Occipital lobe (tissue), 2 donors: ENCODE measurements around the gene PDZD7. TPM values are rescaled to one million over a fixed set of nuclear protein-coding genes. Genes with fewer than 3 reads are reported as not detected.
A peak's percentile ranks its signal among the peaks of the same experiment; 100 is the strongest.

Source experiments
- DNase-seq: peaks from one replicate; lab custom pipeline; 2025; lab: John Stamatoyannopoulos, UW
- total RNA-seq: library from RNA; depleted of rRNA; stranded (reverse); fragments of >200 nt; gene quantifications from one replicate; pipeline ENCODE4 v1.2.3, GENCODE V29; 2014

PDZD7 gene
- total RNA-seq, 1 donor from 2014 or later, result 4.5 TPM

DNA sequence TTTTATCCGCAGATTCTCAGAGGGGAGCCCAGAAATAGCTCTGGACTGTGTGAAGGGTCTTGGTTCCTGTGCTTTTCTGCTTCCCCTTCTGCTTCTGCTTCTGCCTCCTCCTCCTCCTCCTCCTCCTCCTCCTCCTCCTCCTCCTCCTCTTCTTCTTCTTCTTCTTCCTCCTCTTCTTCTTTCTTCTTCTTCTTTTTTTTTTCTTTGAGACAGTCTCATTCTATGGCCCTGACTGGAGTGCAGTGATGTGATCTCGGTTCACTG is 11.6 kb downstream of the PDZD7 start:
- DNase-seq, result no peak

DNA sequence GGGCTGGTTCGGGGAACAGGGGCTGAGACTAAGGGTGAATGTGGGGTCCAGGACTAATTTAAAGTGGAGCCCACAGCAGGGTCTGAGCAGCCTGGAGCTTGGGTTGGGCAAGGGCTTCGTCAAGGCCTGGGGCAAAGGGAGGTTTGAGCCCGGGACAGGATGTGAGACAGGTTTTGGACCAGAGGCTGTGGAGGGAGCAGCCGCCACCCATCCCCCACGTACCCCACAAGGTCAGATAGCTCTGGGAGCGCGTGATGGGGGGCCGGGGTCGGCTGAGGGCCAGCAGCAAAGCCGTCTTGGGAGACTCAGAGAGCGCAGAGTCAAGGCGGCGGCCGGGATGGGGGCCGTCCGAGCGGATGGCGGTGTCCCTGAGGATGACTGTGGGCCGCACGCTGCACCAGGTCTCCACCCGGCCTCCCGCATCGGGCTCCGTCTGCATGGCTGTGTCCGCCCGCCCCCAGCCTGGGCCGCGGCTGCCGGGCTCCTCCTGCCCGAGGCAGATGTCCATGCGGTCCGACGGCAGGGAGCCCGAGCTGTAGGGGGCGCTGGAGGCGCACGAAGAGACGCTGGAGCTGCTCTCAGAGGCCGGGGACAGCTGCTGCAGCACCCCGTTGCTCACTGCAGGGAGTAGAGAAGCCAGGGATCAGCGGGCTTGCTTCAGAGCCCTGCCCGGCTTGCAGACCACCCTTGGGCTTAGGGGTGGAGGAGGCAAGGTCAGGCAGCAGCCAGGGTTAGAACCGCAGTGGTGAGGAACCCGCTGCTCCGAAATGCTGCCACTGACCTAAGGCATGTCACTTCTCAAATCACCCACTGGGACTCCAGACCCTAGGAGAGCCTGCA is 12.1 kb downstream of the PDZD7 start:
- peak; percentile 18 for DNase-seq

DNA sequence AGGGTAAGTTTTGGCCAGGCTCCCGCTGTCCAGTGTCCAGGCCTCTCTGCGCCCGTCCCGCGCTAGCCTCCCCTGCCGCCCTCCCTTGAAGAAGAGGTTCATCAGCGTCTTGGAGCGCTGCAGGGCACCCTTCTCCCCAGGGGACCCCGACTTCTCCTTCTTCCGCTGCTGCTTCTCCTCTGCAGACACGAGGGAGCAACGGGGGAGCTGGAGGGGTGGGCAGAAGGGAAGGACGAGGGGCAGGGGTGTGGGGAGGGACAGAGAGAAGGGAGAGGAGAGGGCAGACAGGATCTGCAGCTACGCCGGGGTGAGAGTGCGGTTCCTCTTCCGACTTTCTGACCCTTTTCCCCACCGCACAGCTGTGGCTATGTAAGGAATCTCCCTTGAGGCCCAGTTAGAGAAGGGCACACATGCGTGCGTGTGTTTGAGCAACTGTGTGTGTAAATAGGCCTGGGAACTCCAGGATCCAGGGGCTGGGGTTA is 12.8 kb downstream of the PDZD7 start:
- no peak for DNase-seq

DNA sequence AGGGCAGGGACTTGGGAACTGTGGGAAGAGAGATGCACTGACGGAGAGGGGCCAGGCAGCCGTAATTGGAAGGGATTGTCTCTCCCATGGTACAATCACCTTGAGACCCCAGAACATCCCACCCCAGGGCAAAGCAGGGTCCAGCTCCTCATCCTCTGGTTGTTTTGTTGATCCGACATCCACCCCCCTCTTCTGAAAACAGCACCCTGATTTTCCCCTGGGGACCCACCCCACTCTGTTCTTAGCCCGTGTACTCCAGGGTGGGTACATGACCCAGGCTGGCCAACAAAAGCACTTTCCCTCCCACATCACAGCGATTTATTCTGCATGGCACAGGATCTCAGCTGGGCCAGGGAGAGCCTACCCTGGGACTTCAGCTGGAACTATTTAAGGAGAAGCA is 14.1 kb downstream of the PDZD7 start:
- DNase-seq, result no peak

DNA sequence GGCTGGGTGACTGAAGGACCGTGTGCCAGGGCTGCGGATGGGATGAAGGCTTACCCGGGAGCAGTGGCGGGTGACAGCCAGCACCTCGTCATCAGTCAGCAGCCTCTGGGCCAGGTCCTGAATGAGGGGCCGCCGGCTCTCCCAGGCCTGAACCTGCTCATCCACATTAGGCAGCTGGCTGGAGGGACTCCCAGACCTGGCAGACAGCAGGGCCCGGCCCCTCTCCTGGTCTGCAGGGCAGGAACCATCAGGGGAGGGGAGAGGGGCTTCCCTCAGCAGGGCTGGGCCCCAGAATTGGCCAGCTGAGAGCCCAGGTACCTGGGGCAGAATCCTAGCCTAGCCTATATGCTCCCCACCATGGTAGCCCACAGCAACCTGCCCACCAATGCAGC is 15.4 kb downstream of the PDZD7 start:
- DNase-seq, result no peak

DNA sequence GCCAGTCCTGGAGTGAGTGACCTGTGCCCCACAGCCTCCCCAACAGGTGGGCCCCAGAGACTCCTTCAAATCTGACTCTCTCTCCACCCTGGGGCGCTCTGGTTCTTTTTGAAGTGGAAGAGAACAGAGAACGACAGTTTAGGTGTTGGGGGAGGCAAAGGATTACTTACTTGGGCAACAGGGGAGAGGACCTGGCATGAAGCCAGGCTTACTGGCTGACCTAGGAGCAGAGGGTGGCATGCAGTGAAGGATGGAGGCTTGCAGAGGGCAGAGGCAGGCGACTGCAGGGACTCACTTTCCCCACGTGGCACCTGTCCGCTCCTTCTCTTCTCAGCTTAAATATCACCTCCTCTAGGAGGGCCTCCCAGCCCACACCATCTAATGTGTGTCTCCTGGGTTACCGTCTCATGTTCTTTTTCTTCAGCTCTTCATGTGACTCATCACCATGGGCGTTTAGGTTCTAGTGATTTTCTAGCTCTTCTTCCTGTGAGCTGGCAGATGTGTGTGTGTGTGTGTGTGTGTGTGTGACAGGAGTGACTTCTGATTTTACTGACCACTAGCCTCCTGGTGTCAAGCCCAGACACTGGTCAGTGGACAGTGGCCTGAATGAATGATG is 15.9 kb downstream of the PDZD7 start:
- DNase-seq, result no peak

DNA sequence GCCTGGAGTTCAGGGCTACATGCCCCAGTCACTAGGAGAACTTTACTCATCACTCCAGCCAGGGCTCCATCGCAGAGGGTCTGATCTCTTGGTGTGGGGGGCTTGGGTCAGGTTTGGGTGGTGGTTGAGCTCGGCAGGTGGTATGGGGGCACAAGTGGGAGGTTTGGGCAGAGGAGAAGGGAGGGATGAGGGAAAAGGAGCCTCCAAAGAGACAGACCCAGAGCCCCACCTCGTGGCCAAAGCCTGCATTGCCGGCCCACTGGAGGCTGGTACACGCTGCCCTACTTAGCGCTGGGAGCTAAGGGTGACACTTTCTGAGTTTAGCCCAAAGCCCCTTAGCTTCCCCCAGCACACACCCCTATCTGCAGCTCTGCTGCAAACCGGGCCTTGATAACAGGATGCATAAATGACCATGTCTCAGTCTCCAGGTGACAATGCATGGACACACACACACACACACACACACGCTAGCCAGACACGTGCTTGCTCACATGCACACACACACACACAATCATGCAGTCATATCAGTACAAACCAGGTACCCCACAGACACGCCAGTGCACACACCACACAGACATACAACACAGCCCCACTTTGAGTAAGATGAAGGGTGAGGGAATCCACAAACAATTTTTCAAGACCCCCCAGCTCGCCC is 16.6 kb downstream of the PDZD7 start:
- peak; percentile 64 for DNase-seq

DNA sequence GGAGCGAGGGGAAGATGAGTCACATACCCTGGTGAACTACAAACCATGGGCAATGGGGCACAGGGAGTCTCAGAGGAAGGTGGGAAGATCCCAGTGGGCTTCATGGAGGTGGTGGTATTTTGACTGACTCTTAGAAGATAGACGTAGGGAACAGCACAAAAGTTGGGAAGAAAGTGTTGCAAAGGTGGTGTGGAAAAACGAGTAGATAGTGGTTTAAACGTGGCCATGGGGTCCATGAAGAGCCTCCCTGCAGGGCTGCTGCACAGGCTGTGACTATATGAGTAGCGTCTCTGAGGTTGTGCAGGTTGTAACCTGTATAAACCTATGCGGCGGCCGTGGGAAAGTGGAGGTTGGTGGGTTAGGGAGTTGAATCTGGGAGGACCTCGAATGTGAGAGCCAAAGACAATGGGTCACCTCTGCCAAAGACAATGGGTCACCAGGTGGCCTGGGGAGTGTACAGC is 17.5 kb downstream of the PDZD7 start:
- DNase-seq, result no peak

DNA sequence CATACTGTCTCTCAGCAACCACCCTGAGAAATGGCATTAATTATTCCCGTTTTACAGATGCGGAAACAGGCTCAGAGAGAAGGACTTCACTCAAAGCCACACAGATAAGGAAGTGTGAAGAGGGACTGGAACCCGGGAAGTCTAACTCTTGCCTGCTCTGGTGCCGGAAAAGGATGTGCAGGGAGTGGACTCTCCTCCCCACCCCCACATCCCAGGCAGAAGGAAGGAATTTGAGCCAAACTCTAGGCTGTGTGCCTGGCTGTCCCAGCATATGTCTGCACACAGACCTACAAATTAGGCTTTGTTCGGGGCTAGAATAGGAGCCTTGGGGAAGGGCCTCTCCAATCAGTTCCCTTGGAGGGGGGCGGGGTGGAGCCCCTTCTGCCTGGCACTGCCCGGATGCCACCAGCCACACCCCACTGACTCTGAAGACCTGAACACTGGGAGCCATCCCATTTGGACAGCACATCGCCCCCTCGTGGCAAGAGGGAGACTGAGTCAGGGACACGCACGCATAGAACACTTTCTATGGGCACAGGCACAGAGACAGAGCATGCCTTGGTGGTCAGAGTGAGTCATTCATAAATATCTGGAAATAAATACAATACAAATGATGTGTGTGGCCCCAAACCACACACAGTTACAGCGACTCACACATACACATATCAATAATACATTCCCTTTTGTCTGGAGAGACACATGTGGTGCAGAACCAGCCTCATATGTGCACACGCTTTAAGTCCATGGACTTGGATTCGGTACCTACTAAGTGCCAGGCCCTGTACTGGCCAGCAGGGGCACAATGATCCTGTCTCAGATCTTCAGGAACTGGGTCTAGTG is 18.2 kb downstream of the PDZD7 start:
- peak; percentile 85 for DNase-seq

DNA sequence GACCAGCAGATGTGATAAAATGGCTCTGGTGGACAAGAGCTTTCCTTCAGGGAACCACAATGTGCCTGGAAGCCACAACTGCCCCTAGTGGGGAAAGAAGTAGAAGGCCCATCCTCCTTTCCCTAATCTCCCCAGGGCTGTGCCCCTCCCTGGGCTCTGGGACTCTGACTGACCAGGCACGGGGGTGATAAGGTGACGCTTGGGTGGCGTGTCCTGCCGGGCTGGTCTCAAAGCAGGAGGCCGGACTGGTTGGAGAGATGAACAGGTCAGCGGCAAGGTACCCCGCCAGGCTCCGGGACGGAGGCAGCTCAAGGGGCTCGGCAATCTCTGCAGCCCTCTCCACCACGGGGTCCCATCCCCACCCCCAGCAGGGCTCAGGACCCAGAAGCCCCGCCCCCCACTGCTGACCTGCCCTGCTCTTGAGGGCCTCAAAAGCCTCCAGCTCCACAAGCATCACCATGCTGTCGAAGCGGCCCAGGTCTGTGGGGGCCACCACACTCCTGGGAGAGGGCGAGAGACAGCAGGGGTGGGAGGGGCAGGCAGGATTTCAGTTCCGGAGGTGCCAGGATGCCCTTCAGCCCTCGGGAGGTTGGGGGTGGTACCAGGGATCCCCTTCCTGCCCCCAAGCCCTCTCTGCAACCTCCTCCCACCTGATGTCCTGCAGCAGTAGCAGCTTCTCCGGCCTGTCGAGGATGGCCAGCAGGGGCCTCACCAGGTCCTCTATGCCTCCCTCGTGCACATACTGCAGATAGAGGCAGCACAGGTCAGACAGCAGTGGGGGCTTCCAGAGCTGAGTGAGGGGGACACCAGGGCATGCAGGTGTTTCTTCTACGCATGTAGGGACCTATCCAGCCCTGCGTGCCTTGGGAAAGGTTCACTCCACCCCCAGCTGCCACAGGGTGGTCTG is 19.2 kb downstream of the PDZD7 start:
- DNase-seq, result no peak

DNA sequence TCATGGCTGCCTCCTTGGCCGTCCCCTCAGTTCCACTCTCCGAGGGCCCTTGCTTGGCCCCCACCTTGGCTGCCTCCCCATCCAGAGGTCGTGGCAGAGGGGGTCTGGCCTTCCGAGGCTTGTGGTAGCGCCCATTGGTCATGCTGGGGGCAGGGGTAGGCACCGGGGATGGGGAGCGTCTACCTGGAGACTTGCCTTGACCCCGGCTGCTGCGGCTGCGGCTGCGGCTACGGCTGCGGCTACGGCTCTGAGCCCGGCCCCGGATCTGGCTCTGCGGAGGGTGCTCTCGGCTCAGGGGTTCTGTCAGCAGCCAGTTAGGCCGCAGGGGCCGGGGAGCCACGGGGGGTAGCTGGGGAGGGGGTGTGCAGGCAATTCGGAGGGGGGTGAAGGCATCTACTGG is 20.6 kb downstream of the PDZD7 start:
- no peak for DNase-seq

DNA sequence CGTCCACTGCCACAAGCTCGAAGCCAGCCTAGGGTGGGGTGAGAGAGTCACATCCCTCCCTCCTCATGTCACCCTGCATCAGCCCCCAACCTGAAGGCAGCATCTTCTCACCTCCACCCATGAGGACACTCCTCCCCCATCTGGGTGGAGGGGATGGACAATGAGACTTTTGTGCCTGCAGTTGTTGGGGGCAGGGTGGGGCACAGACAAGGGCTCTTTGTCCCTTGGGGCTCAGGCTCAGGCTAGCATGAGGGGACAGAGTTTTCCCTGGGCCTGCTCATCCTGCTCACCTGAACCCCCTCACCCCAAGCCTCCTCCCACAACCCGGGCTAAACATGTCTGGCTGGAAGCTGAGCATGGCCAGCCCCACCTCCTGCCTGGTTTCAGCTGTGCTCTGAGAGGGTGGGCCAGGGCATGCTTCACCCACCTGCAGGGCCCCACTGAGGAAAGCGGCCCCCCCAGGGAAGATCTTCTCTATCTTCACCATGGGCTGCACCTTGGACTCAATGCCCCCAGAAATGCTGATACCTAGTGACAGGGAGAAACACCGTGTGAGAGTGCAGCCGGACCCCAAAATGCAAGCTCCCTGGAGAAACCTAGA is 22.0 kb downstream of the PDZD7 start:
- peak; percentile 50 for DNase-seq

DNA sequence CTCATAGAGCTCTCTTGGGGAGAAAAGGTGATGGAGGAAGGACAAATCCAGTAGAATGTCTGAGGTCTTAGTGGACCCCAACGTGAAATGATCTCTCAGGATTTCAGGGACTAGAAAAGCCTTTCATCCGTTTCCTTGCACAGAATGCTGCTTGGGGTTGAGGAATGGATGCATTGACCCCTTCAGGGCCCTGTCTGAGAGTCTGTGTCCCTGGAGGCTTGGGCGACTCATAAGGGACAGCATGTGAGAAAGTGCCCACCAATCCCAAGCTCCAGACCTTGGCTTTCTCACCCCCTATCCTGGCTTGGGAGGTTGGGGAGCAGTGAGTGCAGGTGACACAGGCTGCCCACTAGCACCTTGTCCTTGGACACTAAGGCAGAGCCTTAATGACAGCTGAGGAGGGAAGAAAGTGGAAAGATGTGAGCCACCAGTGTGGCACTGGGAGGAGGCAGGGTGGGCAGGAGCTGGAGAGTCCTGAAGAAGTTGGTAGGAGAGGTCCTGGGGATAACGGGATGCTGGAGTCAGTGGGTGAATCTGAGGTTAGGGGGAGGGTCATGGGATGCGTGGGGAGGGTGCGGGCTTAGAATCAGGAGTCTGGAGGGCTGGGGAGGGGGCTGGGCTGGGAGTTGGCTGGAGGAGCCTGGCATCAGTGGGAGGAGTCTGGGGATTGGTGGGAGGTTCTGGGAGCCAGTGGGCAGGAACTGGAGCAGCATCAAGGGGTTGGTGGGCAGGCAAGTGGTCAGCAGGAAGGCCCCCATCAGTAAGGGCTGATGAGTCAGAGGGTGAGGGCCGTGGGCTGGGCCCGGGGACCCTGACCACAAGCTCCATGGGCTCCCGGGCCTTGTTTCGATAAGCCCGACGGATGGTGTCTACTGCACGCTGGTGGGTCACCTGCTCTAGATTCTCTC is 22.8 kb downstream of the PDZD7 start:
- DNase-seq, result no peak

DNA sequence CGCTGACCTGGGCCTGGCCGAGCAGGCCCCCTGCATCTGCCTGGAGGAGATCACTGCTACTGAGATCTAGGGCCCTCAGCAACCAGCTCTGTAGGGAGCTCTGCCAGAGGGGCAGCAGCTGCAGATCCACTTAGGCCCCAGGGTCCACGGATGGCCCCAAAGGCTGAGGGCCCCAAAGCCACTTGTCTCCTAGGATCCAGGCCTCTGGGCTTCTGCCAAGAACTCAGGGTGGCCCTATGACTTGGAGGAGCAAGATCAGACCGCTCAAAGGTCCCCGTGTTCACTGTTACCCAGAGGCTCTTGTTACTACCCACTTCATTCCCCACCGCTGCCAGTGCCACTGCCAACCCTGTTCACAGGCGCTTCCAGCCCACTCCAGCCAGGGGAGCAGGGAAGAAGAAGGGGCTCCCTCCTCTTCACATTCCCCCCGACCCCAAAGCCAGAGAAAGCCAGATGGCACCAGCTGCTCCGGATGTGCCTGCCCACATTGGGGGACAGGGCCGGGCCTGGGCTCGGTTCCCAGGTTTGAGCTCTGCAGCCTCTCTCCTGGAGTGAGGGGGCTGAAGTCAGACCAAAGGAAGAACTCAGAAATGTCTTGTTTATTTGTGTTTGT is 23.7 kb downstream of the PDZD7 start:
- DNase-seq, result no peak

DNA sequence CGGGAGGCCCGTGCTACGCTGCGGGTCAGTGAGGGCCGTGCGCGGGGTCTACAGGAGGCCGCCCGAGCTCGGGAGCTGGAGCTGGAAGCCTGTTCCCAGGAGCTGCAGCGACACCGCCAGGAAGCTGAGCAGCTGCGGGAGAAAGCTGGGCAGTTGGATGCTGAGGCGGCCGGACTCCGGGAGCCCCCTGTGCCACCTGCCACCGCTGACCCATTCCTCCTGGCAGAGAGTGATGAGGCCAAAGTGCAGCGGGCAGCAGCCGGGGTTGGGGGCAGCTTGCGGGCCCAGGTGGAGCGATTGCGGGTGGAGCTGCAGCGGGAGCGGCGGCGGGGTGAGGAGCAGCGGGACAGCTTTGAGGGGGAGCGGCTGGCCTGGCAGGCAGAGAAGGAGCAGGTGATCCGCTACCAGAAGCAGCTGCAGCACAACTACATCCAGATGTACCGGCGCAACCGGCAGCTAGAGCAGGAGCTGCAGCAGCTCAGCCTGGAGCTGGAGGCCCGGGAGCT is 24.3 kb downstream of the PDZD7 start:
- no peak for DNase-seq

DNA sequence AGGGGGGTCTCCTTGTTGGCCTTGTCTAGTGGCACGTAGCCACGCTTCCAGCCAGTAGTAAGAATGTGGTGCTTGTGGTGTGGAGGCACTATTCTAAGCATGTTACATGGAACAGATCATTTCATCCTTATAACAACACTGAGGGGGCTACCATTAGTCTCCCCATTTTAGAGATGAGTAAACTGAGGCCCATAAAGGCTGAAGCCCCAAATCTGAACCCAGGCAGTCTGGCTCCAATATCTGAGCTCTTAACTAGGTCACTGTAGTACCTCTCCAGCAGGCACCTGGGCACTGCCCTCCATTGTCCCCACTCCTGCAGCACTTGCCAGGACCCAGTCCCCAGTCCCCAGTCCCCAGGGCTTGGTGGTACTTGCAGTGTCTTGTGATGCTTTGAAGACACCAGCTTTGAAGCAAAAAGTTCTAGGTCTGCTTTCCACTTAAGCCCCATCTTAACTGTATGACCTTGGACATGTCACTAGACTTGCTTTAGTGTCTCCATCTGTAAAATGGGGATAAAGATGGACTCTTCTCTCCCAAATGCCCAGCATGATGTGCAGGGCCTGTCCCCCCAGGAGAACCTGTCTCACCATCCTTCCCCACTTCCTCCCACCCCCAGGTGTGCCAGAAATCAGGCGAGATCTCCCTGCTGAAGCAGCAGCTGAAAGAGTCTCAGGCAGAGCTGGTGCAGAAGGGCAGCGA is 24.9 kb downstream of the PDZD7 start:
- no peak for DNase-seq

DNA sequence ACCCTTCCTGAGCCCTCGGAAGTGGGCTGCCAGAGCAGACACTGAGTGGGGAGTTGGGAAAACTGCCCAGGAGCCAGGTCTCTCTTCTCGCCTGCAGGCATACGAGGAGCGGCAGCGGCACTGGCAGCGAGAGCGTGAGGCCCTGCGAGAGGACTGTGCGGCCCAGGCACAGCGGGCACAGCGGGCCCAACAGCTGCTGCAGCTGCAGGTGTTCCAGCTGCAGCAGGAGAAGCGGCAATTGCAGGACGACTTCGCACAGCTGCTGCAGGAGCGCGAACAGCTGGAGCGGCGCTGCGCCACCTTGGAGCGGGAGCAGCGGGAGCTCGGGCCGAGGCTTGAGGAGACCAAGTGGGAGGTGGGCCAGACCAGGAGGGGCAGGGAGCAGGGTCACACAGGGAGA is 25.6 kb downstream of the PDZD7 start:
- DNase-seq, result no peak

DNA sequence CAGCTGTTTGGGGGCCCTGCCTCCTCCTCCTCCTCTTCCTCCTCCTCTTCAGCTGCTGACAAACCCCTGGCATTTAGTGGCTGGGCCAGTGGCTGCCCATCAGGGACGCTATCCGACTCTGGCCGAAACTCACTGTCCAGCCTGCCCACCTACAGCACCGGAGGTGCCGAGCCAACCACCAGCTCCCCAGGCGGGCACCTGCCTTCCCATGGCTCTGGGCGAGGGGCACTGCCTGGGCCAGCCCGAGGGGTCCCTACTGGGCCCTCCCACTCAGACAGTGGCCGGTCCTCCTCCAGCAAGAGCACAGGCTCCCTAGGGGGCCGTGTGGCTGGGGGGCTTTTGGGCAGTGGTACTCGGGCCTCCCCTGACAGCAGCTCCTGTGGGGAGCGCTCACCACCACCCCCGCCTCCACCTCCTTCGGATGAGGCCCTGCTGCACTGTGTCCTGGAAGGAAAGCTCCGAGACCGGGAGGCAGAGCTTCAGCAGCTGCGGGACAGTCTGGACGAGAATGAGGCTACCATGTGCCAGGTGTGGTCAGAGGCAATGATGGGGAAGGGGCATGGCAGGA is 27.2 kb downstream of the PDZD7 start:
- no peak for DNase-seq
